HG03066 (cell line): ENCODE measurements around the gene BCAP29.

Experiments
- ATAC-seq: cut with Tn5 transposase; IDR thresholded peaks from one replicate; pipeline ENCODE4 v1.9.1; 2021; ENCODE audit warnings: low read depth; ENCODE audit not compliant: unreplicated experiment

Gene BCAP29

DNA sequence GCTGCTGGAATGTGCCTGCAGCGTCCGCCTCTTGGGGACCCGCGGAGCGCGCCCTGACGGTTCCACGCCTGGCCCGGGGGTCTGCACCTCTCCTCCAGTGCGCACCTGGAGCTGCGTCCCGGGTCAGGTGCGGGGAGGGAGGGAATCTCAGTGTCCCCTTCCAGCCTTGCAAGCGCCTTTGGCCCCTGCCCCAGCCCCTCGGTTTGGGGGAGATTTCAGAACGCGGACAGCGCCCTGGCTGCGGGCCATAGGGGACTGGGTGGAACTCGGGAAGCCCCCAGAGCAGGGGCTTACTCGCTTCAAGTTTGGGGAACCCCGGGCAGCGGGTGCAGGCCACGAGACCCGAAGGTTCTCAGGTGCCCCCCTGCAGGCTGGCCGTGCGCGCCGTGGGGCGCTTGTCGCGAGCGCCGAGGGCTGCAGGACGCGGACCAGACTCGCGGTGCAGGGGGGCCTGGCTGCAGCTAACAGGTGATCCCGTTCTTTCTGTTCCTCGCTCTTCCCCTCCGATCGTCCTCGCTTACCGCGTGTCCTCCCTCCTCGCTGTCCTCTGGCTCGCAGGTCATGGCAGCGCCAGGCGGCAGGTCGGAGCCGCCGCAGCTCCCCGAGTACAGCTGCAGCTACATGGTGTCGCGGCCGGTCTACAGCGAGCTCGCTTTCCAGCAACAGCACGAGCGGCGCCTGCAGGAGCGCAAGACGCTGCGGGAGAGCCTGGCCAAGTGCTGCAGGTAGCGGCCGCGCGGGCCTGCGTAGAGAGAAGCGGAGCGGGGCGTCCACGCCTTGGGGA lies 81.2 kb downstream of the BCAP29 start:
- peak; percentile 46 for ATAC-seq

GRCh38 chr7:107661865-107662379 lies 81.9 kb downstream of the BCAP29 start:
- ATAC-seq, result no peak

GRCh38 chr7:107663196-107663595 lies 83.2 kb downstream of the BCAP29 start:
- no peak for ATAC-seq

DNA sequence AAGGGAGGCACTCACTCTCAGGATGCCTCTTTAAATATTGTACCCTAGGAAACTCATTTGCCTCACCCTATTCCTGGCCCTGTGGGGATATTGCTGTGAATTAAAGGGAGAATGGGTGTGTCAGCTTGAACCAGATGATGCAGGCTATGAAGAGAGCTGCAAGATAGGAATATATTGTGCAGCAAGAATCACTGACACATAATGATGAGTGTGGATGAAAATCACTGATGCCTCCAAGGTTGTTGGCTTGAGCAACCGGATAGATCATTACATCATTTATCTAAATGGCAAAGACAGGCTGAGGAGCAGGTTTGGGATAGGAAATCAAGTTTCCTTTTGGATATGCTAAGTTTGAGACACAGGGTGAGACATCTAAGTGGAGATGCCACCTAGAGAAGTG lies 86.7 kb downstream of the BCAP29 start:
- ATAC-seq, result no peak

DNA sequence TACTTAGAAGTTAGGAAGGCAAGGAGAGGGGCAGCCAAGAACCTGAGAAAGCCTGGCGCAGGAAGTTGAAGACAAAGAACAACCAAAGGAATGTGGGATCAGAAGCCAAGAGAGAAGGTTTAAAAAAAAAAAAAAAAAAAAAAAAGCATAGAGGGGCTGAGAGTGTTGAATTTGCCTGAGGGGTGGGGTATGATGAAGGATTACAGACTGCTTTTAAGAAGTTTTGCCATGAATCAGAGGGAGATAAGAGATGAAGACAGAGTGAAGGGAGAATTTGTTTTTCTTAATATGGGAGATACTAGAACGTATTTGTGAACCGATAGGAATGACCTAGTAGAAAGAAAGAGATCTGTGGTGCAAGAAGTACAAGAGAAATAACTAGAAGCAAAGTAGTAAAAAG lies 87.3 kb downstream of the BCAP29 start:
- no peak for ATAC-seq

- no peak for ATAC-seq
Measured at GRCh38 chr7:107668296-107668695, 88.2 kb downstream of the BCAP29 start.
